NCI-H1048 (cell line): Measurements from ENCODE around the gene NIPBL.
"Not testable (repeated sequence)": the region's sequence is repeated elsewhere in the genome, so short reads cannot be mapped to it uniquely, and the experiment has no call there.

Source experiments
- DNase-seq: peaks from one replicate; lab custom pipeline; 2025; lab: John Stamatoyannopoulos, UW

The NIPBL gene

DNA sequence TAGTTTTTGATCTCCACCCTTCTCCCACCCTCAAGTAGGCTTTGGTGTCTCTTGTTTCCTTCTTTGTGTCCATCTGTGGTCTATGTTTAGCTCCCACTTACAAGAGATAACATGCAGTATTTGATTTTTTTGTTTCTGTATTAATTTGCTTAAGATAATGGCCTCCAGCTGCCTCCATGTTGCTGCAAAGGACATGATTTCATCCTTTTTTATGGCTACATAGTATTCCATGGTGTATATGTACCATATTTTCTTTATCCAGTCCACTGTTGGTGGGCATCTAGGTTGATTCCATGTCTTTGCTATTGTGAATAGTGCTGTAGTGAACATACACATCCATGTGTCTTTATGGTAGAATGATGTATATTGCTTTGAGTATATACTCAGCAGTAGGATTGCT, 24.5 kb downstream of the NIPBL start:
- DNase-seq: not testable (repeated sequence)

DNA sequence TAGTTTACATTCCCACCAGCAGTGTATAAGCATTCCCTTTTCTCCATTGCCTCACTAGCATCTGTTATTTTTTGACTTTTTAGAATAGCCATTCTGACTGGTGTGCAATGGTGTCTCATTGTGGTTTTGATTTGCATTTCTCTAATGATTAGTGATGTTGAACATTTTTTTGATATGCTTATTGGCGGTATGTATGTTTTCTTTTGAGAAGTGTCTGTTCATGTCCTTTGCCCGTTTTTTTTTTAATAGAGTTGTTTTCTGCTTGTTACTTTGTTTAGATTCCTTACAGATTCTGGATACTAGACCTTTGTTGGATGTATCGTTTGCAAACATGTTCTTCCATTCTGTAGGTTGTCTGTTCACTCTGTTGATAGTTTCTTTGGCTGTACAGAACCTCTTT, 25.3 kb downstream of the NIPBL start:
- DNase-seq: no peak

DNA sequence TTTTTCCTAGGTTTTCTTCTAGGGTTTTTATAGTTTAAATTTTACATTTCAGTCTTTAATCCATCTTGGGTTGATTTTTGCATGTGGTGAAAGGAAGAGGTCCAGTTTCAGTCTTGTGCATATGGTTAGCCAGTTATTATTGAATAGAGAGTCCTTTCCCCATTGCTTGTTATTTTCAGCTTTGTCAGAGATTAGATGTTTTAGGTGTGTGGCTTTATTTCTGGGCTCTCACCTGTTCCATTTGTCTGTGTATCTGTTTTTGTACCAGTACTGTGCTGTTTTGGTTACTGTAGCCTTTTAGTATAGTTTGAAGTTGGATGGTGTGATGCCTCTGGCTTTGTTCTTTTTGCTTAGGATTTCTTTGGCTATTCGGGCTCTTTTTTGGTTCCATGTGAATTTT, 25.8 kb downstream of the NIPBL start:
- DNase-seq: no peak

- DNase-seq: no peak
Observed at GRCh38 chr5:36904677-36905076, 28.1 kb downstream of the NIPBL start.

DNA sequence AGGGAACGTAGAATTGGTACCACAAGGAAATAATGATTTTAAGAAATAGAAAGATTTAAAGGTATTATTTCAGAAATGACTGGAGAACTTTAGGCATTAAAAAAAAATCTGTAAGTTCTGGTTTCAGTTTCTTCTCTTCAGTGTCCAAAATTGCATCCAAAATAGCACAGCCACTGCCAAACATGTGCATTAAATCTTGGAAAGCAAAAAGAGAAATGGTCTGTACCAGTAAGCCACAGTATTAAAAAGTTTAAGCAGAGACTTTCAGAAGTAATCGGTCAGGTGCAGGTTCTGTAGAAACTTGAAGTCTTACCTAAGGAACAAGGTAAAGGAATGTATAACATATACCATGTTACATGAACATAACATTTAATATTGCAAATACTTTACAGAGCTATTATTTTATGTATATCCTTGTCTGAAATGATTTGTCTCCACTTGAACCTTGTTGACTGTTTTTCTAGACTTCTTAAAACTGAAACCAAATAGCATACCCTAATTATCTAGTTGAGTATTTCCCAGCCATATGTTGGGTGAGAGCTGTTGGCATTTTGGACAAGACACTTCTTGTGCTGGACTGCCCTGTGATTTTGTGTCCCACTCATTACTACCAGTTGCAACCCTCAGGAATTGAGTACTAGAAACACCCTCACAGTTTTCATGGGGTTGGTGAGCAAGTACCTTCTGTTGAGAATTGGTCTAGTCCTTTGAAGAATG, 32.1 kb downstream of the NIPBL start:
- no peak for DNase-seq

- DNase-seq: no peak
Observed at GRCh38 chr5:36915653-36916052, 39.1 kb downstream of the NIPBL start.

GRCh38 chr5:36916614-36917013, 40.0 kb downstream of the NIPBL start:
- not testable (repeated sequence) for DNase-seq

- not testable (repeated sequence) for DNase-seq
Observed at GRCh38 chr5:36917358-36917757, 40.8 kb downstream of the NIPBL start.

GRCh38 chr5:36919238-36919637, 42.7 kb downstream of the NIPBL start:
- no peak for DNase-seq

DNA sequence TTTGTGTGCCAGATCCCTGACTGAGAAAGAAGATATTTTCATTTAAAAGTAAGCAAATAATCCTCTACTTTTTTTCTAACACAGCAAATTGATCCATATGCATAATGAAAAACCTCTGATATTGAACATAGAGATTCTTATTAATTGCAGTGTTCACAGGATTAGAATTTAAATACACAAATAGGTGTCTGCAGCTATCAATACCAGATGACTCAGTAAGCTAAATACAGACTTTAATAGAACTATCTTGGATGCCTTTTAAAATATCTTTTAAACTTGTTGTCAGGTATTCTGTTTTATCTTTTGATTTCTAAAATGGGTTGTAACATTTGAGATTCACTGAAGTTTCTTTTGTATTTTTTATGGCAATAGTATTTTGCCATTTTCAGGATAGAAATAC, 43.1 kb downstream of the NIPBL start:
- DNase-seq: no peak

DNA sequence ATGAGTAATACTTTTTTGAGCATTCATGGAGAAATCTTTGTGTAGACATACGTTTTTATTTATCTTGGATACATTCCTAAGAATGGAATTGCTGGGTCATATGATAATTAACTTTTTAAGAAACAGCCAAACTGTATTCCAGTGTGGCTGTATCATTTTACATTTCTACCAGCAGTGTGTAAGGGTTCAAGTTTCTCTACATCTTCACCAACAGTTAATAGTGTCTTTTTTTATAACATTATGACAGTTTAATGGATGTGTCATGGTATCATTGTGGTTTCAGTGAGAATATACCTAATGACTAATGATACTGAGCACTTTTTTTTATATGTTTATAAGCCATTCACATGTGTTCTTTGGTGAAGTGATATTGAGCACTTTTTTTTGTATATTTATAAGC, 52.4 kb downstream of the NIPBL start:
- DNase-seq: no peak

- no peak for DNase-seq
Observed at GRCh38 chr5:36929438-36929837, 52.9 kb downstream of the NIPBL start.

DNA sequence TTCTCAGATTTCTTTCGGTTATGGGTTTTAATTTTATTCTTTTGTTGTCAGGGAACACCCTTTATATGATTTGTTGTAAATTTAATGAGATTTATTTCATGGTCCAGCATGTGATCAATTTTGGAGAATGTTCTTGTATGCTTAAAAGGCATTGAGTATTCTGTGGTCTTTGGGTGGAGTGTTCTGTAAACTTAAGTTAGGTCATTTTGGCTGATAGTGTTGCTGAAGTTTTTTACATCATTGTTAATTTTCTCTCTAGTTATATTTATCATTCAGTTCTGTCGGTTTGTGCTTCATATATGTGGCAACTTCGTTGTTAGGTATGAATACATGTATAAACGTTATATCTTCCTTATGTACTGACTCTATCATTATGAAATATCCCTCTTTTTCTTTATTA, 55.5 kb downstream of the NIPBL start:
- no peak for DNase-seq

- no peak for DNase-seq
Observed at GRCh38 chr5:36932699-36933098, 56.1 kb downstream of the NIPBL start.

GRCh38 chr5:36934740-36935356, 58.3 kb downstream of the NIPBL start:
- no peak for DNase-seq

GRCh38 chr5:36935805-36936204, 59.2 kb downstream of the NIPBL start:
- no peak for DNase-seq

DNA sequence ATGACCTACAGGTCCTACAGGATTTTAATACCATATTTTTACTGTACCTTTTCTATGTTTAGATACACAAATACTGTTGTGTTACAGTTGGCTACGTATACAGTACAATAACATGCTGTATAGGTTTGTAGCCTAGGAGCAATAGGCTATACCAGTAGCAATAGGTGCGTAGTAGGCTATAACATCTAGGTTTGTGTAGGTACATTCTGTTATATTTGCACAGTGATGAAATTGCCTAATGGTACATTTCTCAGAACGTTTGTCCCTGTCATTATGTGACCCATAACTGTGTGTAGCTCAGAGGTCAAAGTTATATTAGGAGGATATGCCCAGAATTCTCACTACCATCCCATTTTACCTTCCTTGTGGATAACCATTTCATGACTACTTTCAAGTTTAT, 59.7 kb downstream of the NIPBL start:
- DNase-seq: no peak

GRCh38 chr5:36938129-36938528, 61.6 kb downstream of the NIPBL start:
- DNase-seq: no peak

DNA sequence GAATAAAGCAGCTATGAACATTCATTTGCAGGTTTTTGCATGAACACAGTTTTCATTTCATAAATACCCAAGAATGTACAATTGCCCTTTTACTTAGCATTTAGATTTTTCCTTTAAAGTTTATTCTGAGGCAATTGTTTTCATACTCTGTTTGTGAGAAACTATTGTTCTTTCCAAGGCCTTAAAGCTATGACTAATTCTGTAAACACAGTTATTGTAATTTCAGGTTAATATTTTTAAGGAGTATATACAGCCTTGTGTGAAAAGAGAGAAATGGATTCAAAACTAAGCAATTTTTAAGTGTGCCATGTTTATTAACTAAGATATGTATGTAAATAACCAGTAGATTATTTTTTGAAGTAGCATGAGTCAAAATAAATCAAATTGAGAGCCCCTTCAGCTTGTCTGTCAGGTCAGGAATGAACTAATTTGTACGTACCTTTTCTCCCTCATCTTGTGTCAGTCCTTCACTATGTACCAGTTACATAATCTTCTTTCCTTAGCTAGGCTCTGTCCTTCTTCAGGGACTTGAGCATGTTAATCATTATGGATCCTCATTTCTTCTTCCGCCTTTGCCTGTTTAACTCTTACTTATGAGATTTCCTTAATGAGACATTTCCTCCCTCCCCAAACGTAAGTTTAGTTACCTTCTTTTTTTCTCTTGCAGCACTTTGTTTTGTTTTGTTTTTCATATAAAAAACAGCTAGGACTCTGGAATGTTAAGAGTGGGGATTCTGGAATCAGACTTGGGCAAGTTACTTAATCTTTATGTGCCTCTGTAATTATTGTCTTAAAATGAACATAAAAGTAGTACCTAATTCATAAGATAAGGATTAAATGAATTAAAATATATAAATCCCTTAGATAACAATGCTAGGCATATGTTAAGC, 63.6 kb downstream of the NIPBL start:
- no peak for DNase-seq

GRCh38 chr5:36943584-36943983, 67.0 kb downstream of the NIPBL start:
- no peak for DNase-seq

- no peak for DNase-seq
Observed at GRCh38 chr5:36944024-36944423, 67.5 kb downstream of the NIPBL start.

GRCh38 chr5:36944607-36945225, 68.1 kb downstream of the NIPBL start:
- no peak for DNase-seq

DNA sequence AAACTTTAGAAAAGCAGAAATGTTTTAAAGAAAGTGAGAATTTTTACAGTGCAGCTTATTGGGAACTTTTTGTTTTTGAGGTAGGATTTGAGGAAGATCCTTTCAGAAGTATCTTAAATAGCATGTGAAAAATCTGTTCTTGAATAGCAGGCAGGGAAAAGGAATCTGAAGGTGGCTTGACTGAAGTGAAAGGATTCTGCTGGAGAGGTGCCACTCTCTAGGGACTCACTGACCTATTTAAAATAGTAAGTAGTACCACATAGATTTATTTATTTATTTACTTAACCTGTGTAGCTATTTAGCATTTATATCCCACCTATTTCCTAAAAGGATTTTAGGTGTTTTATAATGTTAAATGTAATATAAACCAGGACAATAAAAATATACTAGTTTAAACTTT, 69.1 kb downstream of the NIPBL start:
- no peak for DNase-seq
